Loucy (cell line): ENCODE measurements around the gene MFGE8.

Experiments used
- H2AFZ ChIP-seq: fragments of 200-600 bp; sonication (generic); 2 replicates; pipeline ENCODE4 v1.6.0; 2016; ENCODE audit warnings: antibody characterized with exemption, mild to moderate bottlenecking, low read length, moderate library complexity
- H3F3A ChIP-seq: fragments of 200-600 bp; 2 replicates; pipeline ENCODE4 v1.6.0; 2016; ENCODE audit warnings: antibody characterized with exemption, low read depth, mild to moderate bottlenecking
- H3K27me3 ChIP-seq: fragments of 200-600 bp; sonication (generic); 2 replicates; pipeline ENCODE4 v1.6.1; 2014; ENCODE audit warnings: low read length, mild to moderate bottlenecking; ENCODE audit not compliant: insufficient read depth, poor library complexity, severe bottlenecking
- H3K36me3 ChIP-seq: fragments of 200-600 bp; sonication (generic); 2 replicates; pipeline ENCODE4 v1.6.1; 2016; ENCODE audit warnings: low read length; ENCODE audit not compliant: insufficient read depth
- H3K4me1 ChIP-seq: fragments of 200-600 bp; sonication (generic); 2 replicates; pipeline ENCODE4 v1.5.1; 2014; ENCODE audit warnings: low read length, mild to moderate bottlenecking; ENCODE audit not compliant: insufficient read depth, poor library complexity, severe bottlenecking
- H3K4me2 ChIP-seq: fragments of 200-600 bp; sonication (generic); 2 replicates; pipeline ENCODE4 v1.6.0; 2014; ENCODE audit warnings: antibody characterized with exemption, low read length, low read depth, mild to moderate bottlenecking; ENCODE audit not compliant: poor library complexity, severe bottlenecking
- H3K4me3 ChIP-seq: fragments of 200-600 bp; sonication (generic); 2 replicates; pipeline ENCODE4 v1.5.1; 2014; ENCODE audit warnings: low read length, mild to moderate bottlenecking, mixed read lengths; ENCODE audit not compliant: poor library complexity, severe bottlenecking
- H3K79me2 ChIP-seq: fragments of 200-600 bp; sonication (generic); 2 replicates; pipeline ENCODE4 v1.6.1; 2014; ENCODE audit warnings: low read length; ENCODE audit not compliant: insufficient read depth
- H3K9ac ChIP-seq: fragments of 200-600 bp; sonication (generic); 2 replicates; pipeline ENCODE4 v1.6.0; 2014; ENCODE audit warnings: mild to moderate bottlenecking, low read depth, low read length, moderate library complexity; ENCODE audit not compliant: poor library complexity, severe bottlenecking
- H3K9me2 ChIP-seq: fragments of 200-600 bp; sonication (generic); replicated peaks from 2 replicates; pipeline ENCODE4 v1.6.1; 2016; ENCODE audit warnings: low read depth, low read length, mixed read lengths
- H3K9me3 ChIP-seq: fragments of 200-600 bp; sonication (generic); 2 replicates; pipeline ENCODE4 v1.6.1; 2014; ENCODE audit warnings: mild to moderate bottlenecking, antibody characterized with exemption, low read length, low read depth; ENCODE audit not compliant: insufficient read depth
- H4K20me1 ChIP-seq: fragments of 200-600 bp; sonication (generic); 2 replicates; pipeline ENCODE4 v1.6.0; 2014; ENCODE audit warnings: antibody characterized with exemption, low read length, mild to moderate bottlenecking; ENCODE audit not compliant: insufficient read depth, poor library complexity, severe bottlenecking
- CTCF ChIP-seq: fragments of 200-600 bp; sonication (generic); conservative IDR thresholded peaks from 2 replicates; pipeline ENCODE4 v1.5.1; 2014; ENCODE audit warnings: mild to moderate bottlenecking, antibody characterized with exemption, low read length
- EZH2phosphoT487 ChIP-seq: fragments of 200-600 bp; IDR thresholded peaks from 2 replicates; pipeline ENCODE4 v1.6.1; 2018; ENCODE audit warnings: antibody characterized with exemption, mild to moderate bottlenecking, moderate library complexity, borderline replicate concordance

The MFGE8 gene

DNA sequence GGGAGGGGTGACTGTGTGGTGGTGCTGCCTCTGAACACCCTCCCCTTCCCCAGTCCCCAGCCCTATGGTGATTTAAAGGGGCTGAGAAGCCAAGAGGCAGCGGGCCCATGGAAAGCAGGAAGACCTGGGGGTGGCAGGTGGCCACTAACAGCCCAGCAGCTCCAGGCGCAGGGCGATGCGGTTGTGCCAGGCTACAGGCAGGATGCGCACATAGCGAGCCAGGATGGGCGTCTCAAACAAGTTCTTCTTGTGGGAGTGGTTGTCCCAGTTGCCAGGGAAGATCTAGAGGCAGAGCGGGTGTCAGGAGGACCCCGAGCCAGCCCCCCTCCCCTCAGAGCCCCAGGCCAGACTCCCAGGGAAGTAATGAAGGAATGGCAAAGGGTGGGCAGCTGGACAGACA, 13.9 kb downstream of the MFGE8 start:
- peaks cover 25% of the 10 kb centered on the region for H3K4me1 ChIP-seq
- H3K4me2 ChIP-seq: no peak overlapping the region
- peaks cover 3% of the 10 kb centered on the region for H4K20me1 ChIP-seq
- H3K4me3 ChIP-seq: no peak overlapping the region
- no peak overlapping the region for H2AFZ ChIP-seq
- H3F3A ChIP-seq: no peaks in the 10 kb centered on the region
- H3K9me2 ChIP-seq: no peaks in the 10 kb centered on the region
- no peaks in the 10 kb centered on the region for H3K27me3 ChIP-seq
- H3K36me3 ChIP-seq: peaks cover 31% of the 10 kb centered on the region; the same call in 1 of the 2 replicates
- no peak overlapping the region for H3K9ac ChIP-seq
- TF ChIP-seq CTCF (no peak), EZH2phosphoT487 (no peak)
- H3K79me2 ChIP-seq: peaks cover 4% of the 10 kb centered on the region; the same call in 1 of the 2 replicates
- no peaks in the 10 kb centered on the region for H3K9me3 ChIP-seq

GRCh38 chr15:88898736-88899135, 14.4 kb downstream of the MFGE8 start:
- Histone ChIP-seq H3K36me3 (peaks cover 26% of the 10 kb centered on the region; the same call in 1 of the 2 replicates), H3K4me3 (no peak overlapping the region), H3K79me2 (no peaks in the 10 kb centered on the region; the same call in 1 of the 2 replicates), H3K9me2 (no peaks in the 10 kb centered on the region), H3K9me3 (no peaks in the 10 kb centered on the region), H3F3A (no peaks in the 10 kb centered on the region), H4K20me1 (peaks cover 2% of the 10 kb centered on the region), H3K4me2 (no peak overlapping the region), H2AFZ (no peak overlapping the region), H3K9ac (no peak overlapping the region), H3K4me1 (peaks cover 23% of the 10 kb centered on the region), H3K27me3 (no peaks in the 10 kb centered on the region)
- TF ChIP-seq CTCF: no peak
- TF ChIP-seq EZH2phosphoT487: no peak

GRCh38 chr15:88897456-88898194, 15.6 kb downstream of the MFGE8 start:
- no peak overlapping the region for H3K9ac ChIP-seq

More at GRCh38 chr15:88897456-88898194, 15.6 kb downstream of the MFGE8 start:
- Histone ChIP-seq H4K20me1 (peaks cover 2% of the 10 kb centered on the region), H3F3A (no peaks in the 10 kb centered on the region), H3K4me1 (peaks cover 23% of the 10 kb centered on the region), H3K36me3 (peaks cover 19% of the 10 kb centered on the region; the same call in 1 of the 2 replicates), H3K79me2 (no peaks in the 10 kb centered on the region), H3K9me3 (no peaks in the 10 kb centered on the region), H3K9me2 (no peaks in the 10 kb centered on the region), H3K27me3 (no peaks in the 10 kb centered on the region), H3K4me3 (no peak overlapping the region), H3K4me2 (peak overlapping the region; percentile 62), H2AFZ (no peak overlapping the region)
- TF ChIP-seq EZH2phosphoT487 (no peak), CTCF (peak; percentile 58)
